Measurements from ENCODE around the gene CYP4F8.

Gene CYP4F8

GRCh38 chr19:15616627-15617270, 1.7 kb downstream of the CYP4F8 start:
- ATAC-seq, result no peak

- ATAC-seq, result no peak
Observed at GRCh38 chr19:15618321-15618720, 3.3 kb downstream of the CYP4F8 start.

- ATAC-seq, result no peak
Observed at GRCh38 chr19:15621801-15622200, 6.8 kb downstream of the CYP4F8 start.

GRCh38 chr19:15622991-15623390, 8.0 kb downstream of the CYP4F8 start:
- ATAC-seq, result no peak

GRCh38 chr19:15623711-15624318, 8.8 kb downstream of the CYP4F8 start:
- no peak for ATAC-seq

- no peak for ATAC-seq
Observed at GRCh38 chr19:15628236-15629002, 13.4 kb downstream of the CYP4F8 start.

- ATAC-seq, result peak; percentile 83 to 94
Observed at GRCh38 chr19:15629003-15629880, 14.2 kb downstream of the CYP4F8 start.

- no peak for ATAC-seq
Observed at GRCh38 chr19:15631817-15632216, 16.8 kb downstream of the CYP4F8 start.

- no peak for ATAC-seq
Observed at GRCh38 chr19:15633082-15633835, 18.2 kb downstream of the CYP4F8 start.

- no peak for ATAC-seq
Observed at GRCh38 chr19:15634105-15634504, 19.1 kb downstream of the CYP4F8 start.

- no peak for ATAC-seq
Observed at GRCh38 chr19:15635016-15635805, 20.2 kb downstream of the CYP4F8 start.

GRCh38 chr19:15636026-15636425, 21.0 kb downstream of the CYP4F8 start:
- no peak for ATAC-seq

- no peak for ATAC-seq
Observed at GRCh38 chr19:15639596-15639995, 24.6 kb downstream of the CYP4F8 start.

- no peak for ATAC-seq
Observed at GRCh38 chr19:15640294-15640903, 25.4 kb downstream of the CYP4F8 start, which contains the start of gene CYP4F3. Gene CYP4F3 (plus strand): TSS chr19:15640897. CDS start chr19:15641416, 519 bp downstream.

GRCh38 chr19:15640904-15641597, 26.0 kb downstream of the CYP4F8 start:
- ATAC-seq, result no peak

- ATAC-seq, result no peak
Observed at GRCh38 chr19:15641901-15642491, 27.0 kb downstream of the CYP4F8 start.

- ATAC-seq, result no peak
Observed at GRCh38 chr19:15642807-15643206, 27.8 kb downstream of the CYP4F8 start.

GRCh38 chr19:15643387-15643786, 28.4 kb downstream of the CYP4F8 start:
- no peak for ATAC-seq

- ATAC-seq, result no peak
Observed at GRCh38 chr19:15644066-15644741, 29.2 kb downstream of the CYP4F8 start.
